Immature natural killer cell (primary cell): ENCODE data around the gene SP110. TPM values are rescaled to one million over a fixed set of nuclear protein-coding genes. Genes with fewer than 3 reads are reported as not detected.

Experiments
- DNase-seq, 3 donors: peaks; one replicate each; pipeline ENCODE4 v3.0.0; 2022; ENCODE audit warnings: mixed read lengths in 1 of 3
- H3K27ac Mint-ChIP-seq, 6 donors: one replicate each; pipeline ENCODE4 v1.8.0; 2020; ENCODE audit warnings: mixed read lengths in 6 of 6, mild to moderate bottlenecking in 5 of 6, inconsistent platforms in 4 of 6, moderate library complexity in 3 of 6
- H3K27me3 Mint-ChIP-seq, 3 donors: one replicate each; pipeline ENCODE4 v1.8.0; 2020 to 2021; ENCODE audit warnings: low read depth in 3 of 3, mild to moderate bottlenecking in 3 of 3, mixed read lengths in 3 of 3, moderate library complexity in 3 of 3, inconsistent platforms in 1 of 3
- H3K36me3 Mint-ChIP-seq, 3 donors: one replicate each; pipeline ENCODE4 v1.8.0; 2020; ENCODE audit warnings: mixed read lengths in 3 of 3, inconsistent platforms in 2 of 3, mild to moderate bottlenecking in 2 of 3
- H3K4me1 Mint-ChIP-seq, 2 donors: one replicate each; pipeline ENCODE4 v1.8.0; 2020; ENCODE audit warnings: inconsistent platforms in 2 of 2, mild to moderate bottlenecking in 2 of 2, mixed read lengths in 2 of 2, moderate library complexity in 1 of 2
- H3K4me3 Mint-ChIP-seq, 5 donors: one replicate each; pipeline ENCODE4 v1.8.0; 2020; ENCODE audit warnings: mild to moderate bottlenecking in 5 of 5, mixed read lengths in 5 of 5, inconsistent platforms in 3 of 5, moderate library complexity in 3 of 5
- H3K9me3 Mint-ChIP-seq, 6 donors: one replicate each; pipeline ENCODE4 v1.8.0; 2020; ENCODE audit warnings: mild to moderate bottlenecking in 6 of 6, mixed read lengths in 6 of 6, inconsistent platforms in 4 of 6, moderate library complexity in 3 of 6
- polyA plus RNA-seq, 3 donors: library from polyadenylated mRNA; unstranded; fragments of 300-500 nt; fragmentation: Illumina TruSeq; gene quantifications; one replicate each; pipeline ENCODE4 v1.2.3, GENCODE V29; 2021

The SP110 gene
- polyA plus RNA-seq, 3 donors from 2014 or later = 49.0 to 97.9 (median 60.5) TPM

DNA sequence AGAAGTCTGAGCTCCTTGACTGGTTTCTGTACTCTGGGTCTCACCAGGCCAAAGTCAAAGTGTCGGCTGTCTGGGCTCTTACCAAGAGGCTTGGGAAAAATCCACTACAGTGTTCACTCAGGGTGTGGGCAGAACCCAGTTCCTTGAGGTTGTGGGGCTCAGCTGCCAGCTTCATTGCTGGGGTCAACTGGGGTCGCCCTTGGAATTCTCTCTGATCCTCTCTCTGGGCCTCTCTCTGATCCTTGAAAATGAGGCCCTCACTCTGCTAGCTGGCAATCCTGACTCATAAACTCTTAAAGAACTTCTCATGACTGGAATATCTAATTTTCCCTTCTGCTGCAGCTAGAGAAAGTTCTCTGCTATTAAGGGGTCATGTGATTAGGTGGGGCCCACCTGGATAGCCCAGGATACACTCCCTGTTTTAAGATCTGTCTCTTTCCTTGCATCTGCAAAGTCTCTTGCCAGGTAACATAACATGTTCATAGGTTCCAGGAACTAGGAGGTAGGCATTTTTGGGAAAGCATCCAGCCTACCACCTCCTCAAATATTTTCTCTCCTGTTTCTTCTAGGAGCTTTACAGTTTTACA is 66.3 kb downstream of the SP110 start:
- H3K27ac Mint-ChIP-seq = no peak overlapping the region
- peaks cover 0 to 3% (median 0%) of the 10 kb centered on the region in 3 donors for H3K36me3 Mint-ChIP-seq
- H3K9me3 Mint-ChIP-seq = peaks cover 0 to 2% (median 0%) of the 10 kb centered on the region in 6 donors
- DNase-seq = no peak
- no peaks in the 10 kb centered on the region for H3K4me1 Mint-ChIP-seq
- H3K27me3 Mint-ChIP-seq = peaks cover 0 to 2% (median 2%) of the 10 kb centered on the region in 3 donors
- no peak overlapping the region for H3K4me3 Mint-ChIP-seq

DNA sequence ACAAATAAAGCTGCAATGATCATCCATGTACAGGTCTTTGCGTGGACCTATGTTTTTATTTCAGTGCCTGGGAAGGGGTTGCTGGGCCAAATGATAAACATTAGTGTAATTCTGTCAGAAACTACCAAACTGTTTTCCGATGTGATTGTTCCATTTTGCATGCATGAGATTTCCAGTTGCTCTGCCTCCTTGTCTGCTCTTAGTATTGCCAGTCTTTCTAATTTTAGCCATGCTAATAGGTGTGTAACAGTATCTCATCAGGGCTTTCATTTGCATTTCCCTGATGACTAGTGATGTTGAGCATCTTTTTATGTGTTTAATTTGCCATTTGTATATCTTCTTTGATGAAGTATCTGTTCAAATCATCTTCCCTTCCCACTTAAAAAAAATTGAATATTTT is 67.5 kb downstream of the SP110 start:
- Mint-ChIP-seq H3K4me1 (no peaks in the 10 kb centered on the region), H3K27me3 (peaks cover 0 to 2% (median 2%) of the 10 kb centered on the region in 3 donors), H3K4me3 (no peak overlapping the region), H3K9me3 (peaks cover 0 to 2% (median 0%) of the 10 kb centered on the region in 6 donors), H3K36me3 (no peaks in the 10 kb centered on the region), H3K27ac (no peak overlapping the region)
- DNase-seq = no peak

DNA sequence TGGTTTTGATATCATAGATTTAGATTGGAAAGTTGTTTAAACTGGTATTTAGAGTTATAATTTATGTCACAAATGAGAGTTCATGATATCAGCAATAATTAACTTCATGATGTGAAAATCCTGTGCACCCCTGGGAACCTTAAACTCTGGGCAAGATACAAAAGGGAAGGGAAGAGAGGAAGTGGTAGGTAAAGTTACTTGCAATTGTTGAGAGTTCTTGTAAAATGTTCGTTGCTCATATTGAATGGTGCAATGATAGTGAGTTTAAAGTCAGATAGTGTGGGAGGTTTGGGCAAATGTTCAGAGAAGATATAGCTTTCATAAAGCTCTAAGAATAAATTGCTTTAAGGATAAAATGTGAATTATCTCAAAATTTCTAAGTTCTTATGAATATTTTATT is 75.4 kb downstream of the SP110 start:
- DNase-seq = no peak
- Mint-ChIP-seq H3K4me3 (no peak overlapping the region), H3K4me1 (no peaks in the 10 kb centered on the region), H3K9me3 (peaks cover 0 to 2% (median 0%) of the 10 kb centered on the region in 6 donors), H3K27ac (no peak overlapping the region), H3K36me3 (peaks cover 0 to 8% (median 0%) of the 10 kb centered on the region in 3 donors), H3K27me3 (peaks cover 0 to 6% (median 0%) of the 10 kb centered on the region in 3 donors)

DNA sequence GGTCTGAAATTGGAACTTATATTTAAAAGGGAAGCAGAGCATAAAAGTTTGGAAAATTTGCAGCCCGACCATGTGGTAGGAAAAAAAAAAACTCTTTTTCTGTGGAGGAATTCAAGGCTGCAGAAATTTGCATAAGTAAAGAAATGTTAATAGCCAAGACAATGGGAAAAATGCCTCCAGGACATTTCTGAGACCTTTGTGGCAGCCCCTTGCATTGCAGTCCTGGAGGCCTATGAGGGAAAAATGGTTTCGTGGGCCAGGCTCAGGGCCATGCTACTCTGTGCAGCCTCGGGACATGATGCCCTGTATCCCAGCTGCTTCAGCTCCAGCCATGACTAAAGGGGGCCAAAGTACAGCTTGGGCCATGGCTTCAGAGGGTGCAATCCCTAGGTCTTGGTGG is 79.1 kb downstream of the SP110 start:
- peaks cover 0 to 8% (median 0%) of the 10 kb centered on the region in 3 donors for H3K36me3 Mint-ChIP-seq
- H3K27me3 Mint-ChIP-seq = peaks cover 0 to 5% (median 0%) of the 10 kb centered on the region in 3 donors
- H3K4me1 Mint-ChIP-seq = no peaks in the 10 kb centered on the region
- H3K27ac Mint-ChIP-seq = no peak overlapping the region
- peaks cover 0 to 2% (median 0%) of the 10 kb centered on the region in 6 donors for H3K9me3 Mint-ChIP-seq
- no peak for DNase-seq
- no peak overlapping the region for H3K4me3 Mint-ChIP-seq

DNA sequence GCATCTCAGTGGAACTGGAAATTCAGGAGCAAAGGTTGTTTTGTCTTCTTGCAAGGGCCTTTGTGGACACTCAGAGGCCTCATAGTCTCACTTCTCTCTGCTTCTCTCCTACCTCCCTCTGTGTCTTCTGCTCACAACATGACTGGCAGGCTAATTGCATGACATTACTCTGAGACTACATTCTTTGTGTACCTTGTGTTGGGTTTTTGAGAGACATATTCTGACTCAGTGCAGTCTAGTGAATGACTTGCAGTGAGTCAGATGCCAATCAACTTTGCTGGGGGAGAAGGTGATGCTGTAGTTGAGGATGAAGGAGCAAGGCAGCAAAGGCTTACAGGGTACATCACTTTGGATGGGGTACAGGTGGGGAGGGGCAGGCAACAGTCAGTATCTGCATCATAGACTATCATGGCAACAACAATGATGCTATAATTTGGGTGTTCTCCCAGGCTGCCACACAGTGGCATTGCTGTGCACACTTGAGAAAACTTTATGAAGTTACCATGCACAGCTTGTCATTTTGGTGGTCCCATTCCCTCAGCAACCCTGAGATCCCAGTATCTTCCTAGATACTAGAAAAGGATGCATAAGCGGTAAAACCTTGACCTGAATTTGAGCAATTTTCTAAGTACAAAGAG is 81.8 kb downstream of the SP110 start:
- H3K4me1 Mint-ChIP-seq = no peaks in the 10 kb centered on the region
- DNase-seq = no peak
- peaks cover 0 to 2% (median 0%) of the 10 kb centered on the region in 6 donors for H3K9me3 Mint-ChIP-seq
- H3K36me3 Mint-ChIP-seq = peaks cover 0 to 8% (median 0%) of the 10 kb centered on the region in 3 donors
- H3K4me3 Mint-ChIP-seq = no peak overlapping the region
- H3K27me3 Mint-ChIP-seq = peaks cover 0 to 4% (median 0%) of the 10 kb centered on the region in 3 donors
- no peak overlapping the region for H3K27ac Mint-ChIP-seq

DNA sequence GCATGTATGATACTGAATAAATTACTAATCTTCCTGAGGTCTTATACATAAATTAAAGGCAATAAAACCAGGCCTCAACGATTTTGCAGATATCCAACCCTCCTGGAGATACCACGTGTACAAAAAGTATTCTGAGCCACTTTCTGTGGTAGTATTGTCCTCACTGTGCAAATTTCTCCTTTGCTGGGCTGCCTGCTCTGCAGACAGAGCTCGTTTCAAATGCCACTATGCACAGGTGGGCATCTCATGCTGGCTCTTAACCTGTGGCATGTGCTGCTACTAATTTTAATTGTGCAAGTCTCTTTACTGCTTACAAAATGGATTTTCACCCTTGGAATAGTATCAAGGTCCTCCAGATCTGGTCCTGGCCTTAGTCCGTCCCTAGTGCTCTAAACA is 84.7 kb downstream of the SP110 start:
- Mint-ChIP-seq H3K4me1 (no peaks in the 10 kb centered on the region), H3K27ac (no peak overlapping the region), H3K36me3 (peaks cover 0 to 4% (median 3%) of the 10 kb centered on the region in 3 donors), H3K4me3 (no peak overlapping the region), H3K27me3 (peaks cover 0 to 4% (median 1%) of the 10 kb centered on the region in 3 donors), H3K9me3 (peaks cover 0 to 6% (median 0%) of the 10 kb centered on the region in 6 donors)
- DNase-seq = no peak

DNA sequence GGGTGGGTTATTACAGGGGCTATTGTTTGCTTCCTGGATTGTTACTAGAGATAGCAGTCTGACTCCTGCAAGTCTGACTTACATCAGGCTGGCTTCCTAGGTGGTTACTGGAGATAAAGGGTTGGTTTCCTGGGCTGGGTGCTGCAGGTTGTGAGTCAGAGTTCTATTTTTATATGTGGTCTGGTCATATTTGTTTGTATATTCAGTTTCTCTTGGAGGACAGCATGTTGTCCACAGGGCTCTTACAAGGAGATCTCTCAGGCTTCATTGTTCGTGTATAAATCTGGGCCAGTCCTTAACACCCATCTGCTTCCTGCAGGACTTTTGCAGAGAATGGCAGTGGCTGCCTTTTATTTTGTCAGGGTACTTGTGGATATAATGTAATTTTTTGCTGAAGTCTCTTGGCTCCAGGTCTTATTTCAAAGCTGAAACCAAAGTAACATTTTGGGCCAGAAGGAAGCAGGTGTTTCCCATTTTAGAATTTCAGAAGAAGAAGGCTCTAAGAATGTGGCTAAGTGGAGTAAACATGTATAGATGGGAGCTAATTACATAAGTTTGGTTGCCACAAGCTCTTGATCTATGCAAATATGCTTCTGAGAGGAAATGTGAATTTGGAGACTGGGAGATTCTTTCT is 85.2 kb downstream of the SP110 start:
- Mint-ChIP-seq H3K4me3 (no peak overlapping the region), H3K27me3 (peaks cover 0 to 1% (median 0%) of the 10 kb centered on the region in 3 donors), H3K9me3 (peaks cover 0 to 6% (median 0%) of the 10 kb centered on the region in 6 donors), H3K4me1 (no peaks in the 10 kb centered on the region), H3K27ac (no peak overlapping the region), H3K36me3 (peaks cover 0 to 3% (median 0%) of the 10 kb centered on the region in 3 donors)
- no peak for DNase-seq

DNA sequence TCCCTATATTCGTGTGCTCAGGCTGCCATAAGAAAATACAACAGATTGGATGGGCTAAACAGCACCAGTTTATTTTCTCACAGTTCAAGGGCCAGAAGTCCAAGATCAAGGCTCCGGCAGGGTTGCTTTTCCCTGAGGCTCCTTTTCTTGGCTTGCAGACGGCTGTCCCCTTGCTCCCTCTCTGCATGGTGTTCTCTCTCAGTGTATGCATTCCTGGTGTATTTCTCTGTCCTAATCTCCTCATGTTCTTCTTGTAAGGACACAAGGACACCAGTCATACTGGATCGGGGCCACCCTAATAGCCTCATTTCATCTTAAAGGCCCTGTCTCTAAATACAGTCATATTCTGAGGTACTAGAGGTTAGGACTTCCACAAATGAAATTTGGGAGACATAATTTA is 88.4 kb downstream of the SP110 start:
- Mint-ChIP-seq H3K27me3 (peaks cover 0 to 1% (median 0%) of the 10 kb centered on the region in 3 donors), H3K36me3 (peaks cover 0 to 3% (median 0%) of the 10 kb centered on the region in 3 donors), H3K4me1 (peaks cover 0 to 9% of the 10 kb centered on the region in 2 donors), H3K4me3 (no peak overlapping the region), H3K27ac (no peak overlapping the region), H3K9me3 (peaks cover 0 to 8% (median 0%) of the 10 kb centered on the region in 6 donors)
- DNase-seq = no peak

DNA sequence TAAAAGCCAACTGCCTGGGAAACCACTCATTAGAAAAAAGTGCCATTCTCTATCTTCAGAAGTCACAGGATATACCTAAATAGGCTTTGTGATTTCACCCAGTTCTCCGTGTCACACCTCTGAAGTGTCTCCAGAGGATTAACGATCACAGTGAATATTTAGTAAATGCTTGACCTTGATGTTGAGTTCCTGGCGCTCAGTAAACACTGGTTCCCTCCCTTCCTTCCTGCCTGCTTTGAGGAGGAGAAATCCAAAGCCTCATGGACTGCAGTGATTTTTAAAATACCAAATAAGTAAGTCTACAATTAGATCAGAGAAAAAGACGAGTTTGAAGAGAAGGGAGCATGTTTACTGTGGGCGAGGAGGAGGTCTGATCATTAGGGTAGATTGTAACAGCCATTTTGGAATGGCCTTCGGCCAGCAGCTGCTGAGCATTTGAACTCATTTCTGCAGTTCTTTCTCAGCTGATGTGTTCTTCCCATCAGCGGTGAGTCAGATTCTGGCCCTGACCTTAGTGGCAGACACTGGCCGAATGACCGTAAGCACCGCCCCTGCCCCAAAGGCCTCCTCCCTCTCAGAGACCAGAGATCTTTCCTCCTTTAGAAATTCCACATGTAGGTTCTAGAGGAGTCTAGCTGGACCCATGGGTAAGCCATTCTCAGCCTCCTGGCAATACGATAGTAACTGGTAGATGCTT is 89.0 kb downstream of the SP110 start:
- Mint-ChIP-seq H3K36me3 (peaks cover 0 to 3% (median 0%) of the 10 kb centered on the region in 3 donors), H3K4me3 (no peak overlapping the region), H3K27ac (no peak overlapping the region), H3K4me1 (peaks cover under 1 to 15% of the 10 kb centered on the region in 2 donors), H3K27me3 (peaks cover 0 to 1% (median 0%) of the 10 kb centered on the region in 3 donors), H3K9me3 (peaks cover 0 to 8% (median 0%) of the 10 kb centered on the region in 6 donors)
- DNase-seq = no peak

DNA sequence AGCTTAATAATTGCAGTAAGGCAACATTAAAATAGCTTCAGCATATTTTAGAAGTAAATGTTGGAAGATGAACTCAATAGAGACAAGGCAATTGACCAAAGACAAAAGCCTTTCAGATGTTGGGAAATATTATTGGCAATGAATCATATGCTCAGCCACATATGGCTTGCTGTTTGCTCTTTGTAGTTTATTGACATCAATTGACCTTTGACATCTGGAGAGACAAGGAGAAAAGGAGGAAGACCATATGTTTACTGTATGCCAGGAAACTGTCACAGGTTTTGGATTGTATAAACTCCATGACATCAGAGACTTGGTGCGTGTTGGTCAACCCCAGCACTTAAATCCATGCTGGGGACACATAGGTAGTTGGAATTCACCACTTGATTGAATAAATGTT is 90.4 kb downstream of the SP110 start:
- no peak for DNase-seq
- Mint-ChIP-seq H3K9me3 (peaks cover 0 to 8% (median 0%) of the 10 kb centered on the region in 6 donors), H3K4me1 (peaks cover 15 to 29% of the 10 kb centered on the region in 2 donors), H3K4me3 (no peak overlapping the region), H3K36me3 (peaks cover 0 to 3% (median 0%) of the 10 kb centered on the region in 3 donors), H3K27ac (no peak overlapping the region), H3K27me3 (peaks cover 0 to 1% (median 0%) of the 10 kb centered on the region in 3 donors)

DNA sequence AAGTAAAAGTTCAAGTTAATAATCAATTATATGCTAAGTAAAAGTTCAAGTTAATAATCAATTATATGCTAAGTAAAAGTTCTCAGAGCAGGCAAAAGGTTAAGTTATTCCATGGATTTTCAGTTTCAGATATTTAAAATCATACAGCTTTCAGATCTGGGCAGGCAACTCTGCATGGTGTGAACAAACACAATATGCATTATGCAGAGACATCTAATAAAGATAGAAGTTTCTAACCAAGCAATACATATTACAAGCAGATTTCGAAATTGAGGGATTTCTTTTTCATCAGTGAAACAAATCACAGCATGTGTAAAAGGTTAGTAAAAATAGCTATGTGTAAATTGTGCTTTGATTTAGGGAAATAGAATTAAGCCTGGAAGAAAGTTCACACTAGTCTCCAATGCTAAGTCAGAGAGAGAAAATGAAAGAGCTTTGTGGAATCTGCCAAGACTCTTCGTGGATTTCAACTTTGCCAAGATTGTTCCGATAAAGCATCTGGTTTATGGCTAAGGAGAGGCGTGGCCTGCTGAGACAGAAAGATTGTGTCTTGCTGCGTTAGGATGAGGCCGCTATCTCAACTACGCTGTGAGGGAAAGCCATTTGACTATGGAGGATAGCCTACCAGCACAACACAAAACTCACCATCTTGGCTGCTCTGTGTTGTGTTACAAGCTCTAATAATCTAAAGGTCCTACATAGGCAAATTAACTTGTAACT is 91.0 kb downstream of the SP110 start:
- Mint-ChIP-seq H3K9me3 (peaks cover 0 to 8% (median 0%) of the 10 kb centered on the region in 6 donors), H3K4me3 (no peak overlapping the region), H3K27me3 (peaks cover 0 to 1% (median 0%) of the 10 kb centered on the region in 3 donors), H3K27ac (no peak overlapping the region), H3K4me1 (peaks cover 19 to 35% of the 10 kb centered on the region in 2 donors), H3K36me3 (peaks cover 0 to 3% (median 0%) of the 10 kb centered on the region in 3 donors)
- DNase-seq = no peak

DNA sequence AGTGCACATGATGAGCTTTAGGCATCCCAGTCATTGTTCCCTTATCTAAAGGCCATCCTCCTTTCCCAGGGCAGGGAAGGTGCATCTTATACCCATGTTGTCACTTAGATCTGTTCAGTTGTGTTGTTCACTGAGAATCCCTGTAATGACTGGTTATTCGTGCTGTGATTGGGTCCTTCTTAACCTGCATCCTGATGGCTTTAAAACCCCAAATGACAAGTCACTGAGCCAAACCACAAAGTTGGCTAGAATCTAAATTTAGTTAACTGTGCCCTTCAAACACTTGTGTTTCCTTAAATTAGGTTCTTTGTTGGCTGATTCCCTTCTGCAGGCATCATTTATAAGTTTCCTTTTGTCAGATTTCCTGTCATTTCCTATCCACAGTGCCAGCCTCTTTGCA is 92.6 kb downstream of the SP110 start:
- Mint-ChIP-seq H3K9me3 (peaks cover 0 to 2% (median 0%) of the 10 kb centered on the region in 6 donors), H3K4me1 (peaks cover 19 to 35% of the 10 kb centered on the region in 2 donors), H3K36me3 (no peaks in the 10 kb centered on the region), H3K27me3 (peaks cover 0 to 3% (median 0%) of the 10 kb centered on the region in 3 donors), H3K4me3 (no peak overlapping the region), H3K27ac (no peak overlapping the region)
- no peak for DNase-seq
